ENCODE data around the gene VMAC. TPM values are rescaled to one million over a fixed set of nuclear protein-coding genes. Genes with fewer than 3 reads are reported as not detected.

The VMAC gene
- total and polyA plus RNA-seq, 2 of the 13 experiments (the other 11 are each of a cell fraction or from before 2014, with no cell fraction given), result 2.4 TPM

DNA sequence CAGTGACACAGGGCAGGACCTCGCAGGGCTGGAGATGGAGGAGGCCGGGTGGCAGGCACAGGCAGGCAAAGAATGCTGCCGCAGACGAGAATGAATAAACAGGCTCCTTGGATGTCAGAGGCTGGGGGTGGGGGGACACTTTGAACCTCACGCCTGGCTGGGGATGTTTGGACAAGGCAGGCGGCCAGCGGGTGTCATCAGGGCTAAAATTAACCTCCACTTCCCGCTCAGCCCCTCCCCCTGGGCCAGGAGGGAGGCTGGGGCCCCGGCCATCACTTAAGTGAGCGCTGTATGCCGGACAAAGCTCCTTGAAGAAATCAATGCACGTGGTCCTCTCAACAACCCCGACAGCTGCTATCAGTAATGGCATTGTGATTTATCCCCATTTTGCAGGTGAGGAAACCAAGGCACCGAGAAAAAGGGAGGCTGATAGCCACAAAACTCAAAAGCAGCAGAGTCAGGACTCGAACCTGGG is 24.0 kb upstream of the VMAC start (continued):
- TF ChIP-seq KDM5B (CRISPR knock-in tag; IDR thresholded peaks at IDR 0.05; ENCODE audit: borderline replicate concordance) (peak; percentile 57; the same call in 1 of the 2 replicates), ZNF292 (CRISPR knock-in tag; IDR thresholded peaks at IDR 0.05; ENCODE audit: borderline replicate concordance, low read depth) (peak; percentile 61; the same call in 1 of the 2 replicates), SNAI1 (CRISPR knock-in tag; IDR thresholded peaks at IDR 0.05; ENCODE audit: borderline replicate concordance) (no peak), MEIS2 (CRISPR knock-in tag; IDR thresholded peaks at IDR 0.05) (peak; percentile 77; the same call in 1 of the 2 replicates), JUND (CRISPR knock-in tag; IDR thresholded peaks at IDR 0.05) (no peak), ZNF230 (CRISPR knock-in tag; IDR thresholded peaks at IDR 0.05) (no peak), HDAC2 (CRISPR knock-in tag; IDR thresholded peaks at IDR 0.05) (peak; percentile 47; the same call in 1 of the 2 replicates), KLF12 (CRISPR knock-in tag; IDR thresholded peaks at IDR 0.05; ENCODE audit: borderline replicate concordance) (no peak), HOXD1 (CRISPR knock-in tag; IDR thresholded peaks at IDR 0.05) (peak; percentile 93), NFKBIZ (CRISPR knock-in tag; IDR thresholded peaks at IDR 0.05) (peak; percentile 79), HMGA1 (CRISPR knock-in tag; conservative IDR thresholded peaks at IDR 0.05) (no peak), ATF7 (IDR thresholded peaks at IDR 0.05) (no peak), ATF7 (CRISPR knock-in tag; IDR thresholded peaks at IDR 0.05) (no peak; the same call in 1 of the 2 replicates), FOXK2 (IDR thresholded peaks at IDR 0.05) (peak; percentile 41; the same call in 1 of the 2 replicates), GATAD2A (CRISPR knock-in tag; IDR thresholded peaks at IDR 0.05) (peak; percentile 83), SMAD3 (CRISPR knock-in tag; IDR thresholded peaks at IDR 0.05) (peak; percentile 81; the same call in 1 of the 2 replicates), SAFB2 (CRISPR knock-in tag; IDR thresholded peaks at IDR 0.05; ENCODE audit: borderline replicate concordance, low read depth) (0 out of 2 replicates have a peak, but pooled peaks have one; percentile 23), EZH2 (conservative IDR thresholded peaks at IDR 0.05; ENCODE audit: low read depth, low read length) (no peak), ZNF891 (CRISPR knock-in tag; IDR thresholded peaks at IDR 0.05) (no peak), ZMYM4 (CRISPR knock-in tag; IDR thresholded peaks at IDR 0.05) (no peak), PHF5A (CRISPR knock-in tag; IDR thresholded peaks at IDR 0.05; ENCODE audit: low read depth, unreplicated experiment) (no peak), RFXANK (CRISPR knock-in tag; IDR thresholded peaks at IDR 0.05) (no peak), ONECUT2 (CRISPR knock-in tag; IDR thresholded peaks at IDR 0.05) (no peak), NBN (conservative IDR thresholded peaks at IDR 0.05) (no peak), ZNF383 (CRISPR knock-in tag; IDR thresholded peaks at IDR 0.05; ENCODE audit: borderline replicate concordance) (no peak)
- TF ChIP-seq, protein P1, sequence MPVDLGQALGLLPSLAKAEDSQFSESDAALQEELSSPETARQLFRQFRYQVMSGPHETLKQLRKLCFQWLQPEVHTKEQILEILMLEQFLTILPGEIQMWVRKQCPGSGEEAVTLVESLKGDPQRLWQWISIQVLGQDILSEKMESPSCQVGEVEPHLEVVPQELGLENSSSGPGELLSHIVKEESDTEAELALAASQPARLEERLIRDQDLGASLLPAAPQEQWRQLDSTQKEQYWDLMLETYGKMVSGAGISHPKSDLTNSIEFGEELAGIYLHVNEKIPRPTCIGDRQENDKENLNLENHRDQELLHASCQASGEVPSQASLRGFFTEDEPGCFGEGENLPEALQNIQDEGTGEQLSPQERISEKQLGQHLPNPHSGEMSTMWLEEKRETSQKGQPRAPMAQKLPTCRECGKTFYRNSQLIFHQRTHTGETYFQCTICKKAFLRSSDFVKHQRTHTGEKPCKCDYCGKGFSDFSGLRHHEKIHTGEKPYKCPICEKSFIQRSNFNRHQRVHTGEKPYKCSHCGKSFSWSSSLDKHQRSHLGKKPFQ (CRISPR knock-in tag; IDR thresholded peaks at IDR 0.05; ENCODE audit: insufficient replicate concordance), result no peak
- TF ChIP-seq, protein P2, sequence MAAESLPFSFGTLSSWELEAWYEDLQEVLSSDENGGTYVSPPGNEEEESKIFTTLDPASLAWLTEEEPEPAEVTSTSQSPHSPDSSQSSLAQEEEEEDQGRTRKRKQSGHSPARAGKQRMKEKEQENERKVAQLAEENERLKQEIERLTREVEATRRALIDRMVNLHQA (CRISPR knock-in tag; IDR thresholded peaks at IDR 0.05), result no peak
- TF ChIP-seq, protein P3, sequence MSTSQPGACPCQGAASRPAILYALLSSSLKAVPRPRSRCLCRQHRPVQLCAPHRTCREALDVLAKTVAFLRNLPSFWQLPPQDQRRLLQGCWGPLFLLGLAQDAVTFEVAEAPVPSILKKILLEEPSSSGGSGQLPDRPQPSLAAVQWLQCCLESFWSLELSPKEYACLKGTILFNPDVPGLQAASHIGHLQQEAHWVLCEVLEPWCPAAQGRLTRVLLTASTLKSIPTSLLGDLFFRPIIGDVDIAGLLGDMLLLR (CRISPR knock-in tag; IDR thresholded peaks at IDR 0.05), result 0 out of 2 replicates have a peak, but pooled peaks have one; percentile 44
- TF ChIP-seq, protein P4, sequence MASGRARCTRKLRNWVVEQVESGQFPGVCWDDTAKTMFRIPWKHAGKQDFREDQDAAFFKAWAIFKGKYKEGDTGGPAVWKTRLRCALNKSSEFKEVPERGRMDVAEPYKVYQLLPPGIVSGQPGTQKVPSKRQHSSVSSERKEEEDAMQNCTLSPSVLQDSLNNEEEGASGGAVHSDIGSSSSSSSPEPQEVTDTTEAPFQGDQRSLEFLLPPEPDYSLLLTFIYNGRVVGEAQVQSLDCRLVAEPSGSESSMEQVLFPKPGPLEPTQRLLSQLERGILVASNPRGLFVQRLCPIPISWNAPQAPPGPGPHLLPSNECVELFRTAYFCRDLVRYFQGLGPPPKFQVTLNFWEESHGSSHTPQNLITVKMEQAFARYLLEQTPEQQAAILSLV (CRISPR knock-in tag; IDR thresholded peaks at IDR 0.05; ENCODE audit: borderline replicate concordance), result no peak
- TF ChIP-seq, protein P5, sequence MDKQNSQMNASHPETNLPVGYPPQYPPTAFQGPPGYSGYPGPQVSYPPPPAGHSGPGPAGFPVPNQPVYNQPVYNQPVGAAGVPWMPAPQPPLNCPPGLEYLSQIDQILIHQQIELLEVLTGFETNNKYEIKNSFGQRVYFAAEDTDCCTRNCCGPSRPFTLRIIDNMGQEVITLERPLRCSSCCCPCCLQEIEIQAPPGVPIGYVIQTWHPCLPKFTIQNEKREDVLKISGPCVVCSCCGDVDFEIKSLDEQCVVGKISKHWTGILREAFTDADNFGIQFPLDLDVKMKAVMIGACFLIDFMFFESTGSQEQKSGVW (CRISPR knock-in tag; IDR thresholded peaks at IDR 0.05; ENCODE audit: borderline replicate concordance), result no peak
